IPS-18c (cell line): ENCODE data around the gene B3GAT1.

Experiments
- H3K4me3 ChIP-seq: 2 replicates; pipeline ENCODE4 v1.7.0; 2013; ENCODE audit warnings: low read depth, mild to moderate bottlenecking, low read length, moderate library complexity; ENCODE audit not compliant: insufficient read depth
- H3K9me3 ChIP-seq: one replicate; pipeline ENCODE4 v1.6.1; 2013; ENCODE audit warnings: mild to moderate bottlenecking, low read length, moderate library complexity; ENCODE audit not compliant: control insufficient read depth, insufficient read depth

Gene B3GAT1

GRCh38 chr11:134341805-134342571, 70.1 kb downstream of the B3GAT1 start:
- Histone ChIP-seq H3K9me3 (peaks cover 2% of the 10 kb centered on the region), H3K4me3 (no peak overlapping the region)

- H3K4me3 ChIP-seq, result no peak overlapping the region
- peaks cover 2% of the 10 kb centered on the region for H3K9me3 ChIP-seq
Measured at GRCh38 chr11:134340354-134340964, 71.6 kb downstream of the B3GAT1 start.

GRCh38 chr11:134339756-134340155, 72.3 kb downstream of the B3GAT1 start:
- Histone ChIP-seq H3K4me3 (no peak overlapping the region), H3K9me3 (peaks cover 2% of the 10 kb centered on the region)

- Histone ChIP-seq H3K9me3 (peaks cover 2% of the 10 kb centered on the region), H3K4me3 (no peak overlapping the region)
Measured at GRCh38 chr11:134338654-134339053, 73.4 kb downstream of the B3GAT1 start.

GRCh38 chr11:134338068-134338467, 74.0 kb downstream of the B3GAT1 start:
- H3K9me3 ChIP-seq, result no peaks in the 10 kb centered on the region
- H3K4me3 ChIP-seq, result no peak overlapping the region

GRCh38 chr11:134337051-134337450, 75.0 kb downstream of the B3GAT1 start:
- no peaks in the 10 kb centered on the region for H3K9me3 ChIP-seq
- H3K4me3 ChIP-seq, result no peak overlapping the region

- Histone ChIP-seq H3K4me3 (no peak overlapping the region), H3K9me3 (no peaks in the 10 kb centered on the region)
Measured at GRCh38 chr11:134334796-134335571, 77.1 kb downstream of the B3GAT1 start.

- Histone ChIP-seq H3K9me3 (no peaks in the 10 kb centered on the region), H3K4me3 (no peak overlapping the region)
Measured at GRCh38 chr11:134333946-134334345, 78.1 kb downstream of the B3GAT1 start.

- no peaks in the 10 kb centered on the region for H3K9me3 ChIP-seq
- H3K4me3 ChIP-seq, result no peak overlapping the region
Measured at GRCh38 chr11:134333312-134333711, 78.7 kb downstream of the B3GAT1 start.

- H3K4me3 ChIP-seq, result peak overlapping the region; percentile 69; the same call in 1 of the 2 replicates
- no peaks in the 10 kb centered on the region for H3K9me3 ChIP-seq
Measured at GRCh38 chr11:134332782-134333181, 79.3 kb downstream of the B3GAT1 start.

GRCh38 chr11:134332189-134332631, 79.8 kb downstream of the B3GAT1 start:
- Histone ChIP-seq H3K9me3 (no peaks in the 10 kb centered on the region), H3K4me3 (peak overlapping the region; percentile 69)

- Histone ChIP-seq H3K4me3 (peak within 1 kb of the TSS; percentile 69), H3K9me3 (no peaks in the 10 kb centered on the region)
Measured at GRCh38 chr11:134331354-134332188, 80.5 kb downstream of the B3GAT1 start, which contains the start of gene GLB1L2. Gene GLB1L2, plus strand, starts transcription at chr11:134331988. Its CDS starts 74 bp downstream, at chr11:134332062.

- peak overlapping the region; percentile 4 for H3K4me3 ChIP-seq
- H3K9me3 ChIP-seq, result no peaks in the 10 kb centered on the region
Measured at GRCh38 chr11:134330611-134331353, 81.3 kb downstream of the B3GAT1 start.
